ENCODE data around the gene COL20A1. TPM values are rescaled to one million over a fixed set of nuclear protein-coding genes. Genes with fewer than 3 reads are reported as not detected.
A peak's percentile ranks its signal among the peaks of the same experiment; 100 is the strongest.

The COL20A1 gene
- polyA plus RNA-seq, 2 of the 4 experiments (the other 2 are of a cell fraction): 0.21 to 0.93 TPM

DNA sequence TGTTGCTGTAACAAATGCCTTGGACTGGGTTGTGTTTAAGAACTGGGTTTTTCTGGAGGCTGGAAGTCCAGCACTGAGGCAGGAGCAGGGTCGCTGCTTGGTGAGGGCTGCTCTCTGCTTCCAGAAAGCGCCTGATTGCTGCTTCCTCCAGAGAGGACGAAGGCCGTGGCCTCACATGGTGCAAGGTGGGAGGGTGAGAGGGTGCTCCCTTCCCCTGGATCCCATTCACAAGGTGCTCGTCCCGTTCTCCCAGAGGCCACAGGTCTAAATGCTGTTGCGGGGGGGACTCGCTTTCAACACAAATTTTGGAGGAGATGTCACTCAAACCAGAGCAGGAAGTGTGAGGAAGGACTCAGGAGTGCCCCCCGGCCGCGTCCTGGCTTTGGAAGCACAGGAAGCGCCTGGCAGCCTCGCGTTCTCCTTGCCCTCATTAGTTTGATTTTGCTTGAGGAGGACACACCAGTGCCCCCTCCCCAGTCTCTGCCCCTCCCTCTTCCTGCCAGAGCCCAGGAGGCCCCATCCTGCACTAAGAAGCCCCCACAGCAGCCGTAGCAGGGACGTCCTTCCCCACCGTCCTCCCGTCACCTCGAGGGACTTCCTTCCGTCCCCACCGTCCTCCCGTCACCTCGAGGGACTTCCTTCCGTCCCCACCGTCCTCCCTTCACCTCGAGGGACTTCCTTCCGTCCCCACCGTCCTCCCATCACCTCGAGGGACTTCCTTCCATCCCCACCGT lies 31.0 kb upstream of the COL20A1 start:
- no peak for FAIRE-seq
- TF ChIP-seq NFE2L2 (conservative IDR thresholded peaks at IDR 0.05; ENCODE audit: low read length) (no peak), FOXS1 (CRISPR knock-in tag; IDR thresholded peaks at IDR 0.05) (no peak), RFX5 (IDR thresholded peaks at IDR 0.05) (no peak), EHF (CRISPR knock-in tag; IDR thresholded peaks at IDR 0.05) (no peak), JUNB (IDR thresholded peaks at IDR 0.05) (no peak), SMC3 (IDR thresholded peaks at IDR 0.05) (no peak), NR3C1 (IDR thresholded peaks at IDR 0.05) (no peak), MAFK (IDR thresholded peaks at IDR 0.05; ENCODE audit: partially characterized antibody) (no peak)
- TF ChIP-seq, protein P1, sequence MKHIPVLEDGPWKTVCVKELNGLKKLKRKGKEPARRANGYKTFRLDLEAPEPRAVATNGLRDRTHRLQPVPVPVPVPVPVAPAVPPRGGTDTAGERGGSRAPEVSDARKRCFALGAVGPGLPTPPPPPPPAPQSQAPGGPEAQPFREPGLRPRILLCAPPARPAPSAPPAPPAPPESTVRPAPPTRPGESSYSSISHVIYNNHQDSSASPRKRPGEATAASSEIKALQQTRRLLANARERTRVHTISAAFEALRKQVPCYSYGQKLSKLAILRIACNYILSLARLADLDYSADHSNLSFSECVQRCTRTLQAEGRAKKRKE (CRISPR knock-in tag; IDR thresholded peaks at IDR 0.05; ENCODE audit: low read depth): no peak
- H3K27ac ChIP-seq: peak overlapping the region in 1 of 2 experiments; percentile 53; a peak in 2 of 6 replicates
- H3K4me1 ChIP-seq: peaks cover 12% of the 10 kb centered on the region; the same call in 1 of the 3 replicates
- H3K4me3 ChIP-seq: no peak overlapping the region
- 76% methylated on average over 30 of the region's 30 CpGs for WGBS (ENCODE audit: missing lambda C conversion rate)
- no peaks in the 10 kb centered on the region for H3K9me3 ChIP-seq
- ChIA-PET POLR2A (no interaction called here), CTCF (interaction anchor here (4.4 kb wide), 1 partner anchor 38 kb away, joined by 48 read pairs; no protein-coding TSS in a partner anchor)
- ATAC-seq: no peak
- no peak for DNase-seq (ENCODE audit: low read depth in 1 of 2, low spot score in 1 of 2)
- H3K4me2 ChIP-seq: no peak overlapping the region

DNA sequence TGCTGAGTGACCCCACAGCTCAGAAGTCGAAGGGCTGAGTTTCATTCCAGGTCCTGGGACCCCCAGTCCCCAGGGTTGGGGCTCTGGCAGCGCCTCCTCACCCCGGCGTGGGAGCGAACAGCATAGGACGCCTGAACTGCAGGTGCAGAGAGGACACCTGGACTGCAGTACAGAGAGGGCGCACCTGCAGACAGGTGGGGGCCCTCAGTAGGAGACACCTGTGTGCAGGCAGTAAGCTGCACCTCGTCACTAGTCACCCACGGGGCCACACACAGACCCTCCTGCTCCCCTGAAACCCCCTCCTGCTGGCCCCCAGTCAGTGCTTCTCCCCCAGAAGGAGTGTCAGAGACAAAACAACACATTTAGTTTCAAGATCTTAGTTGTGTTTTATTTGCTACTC lies 30.1 kb upstream of the COL20A1 start:
- POLR2A ChIA-PET: no interaction called here
- H3K27ac ChIP-seq: no peak overlapping the region
- no peak for TF ChIP-seq MYC (IDR thresholded peaks at IDR 0.05; ENCODE audit: borderline replicate concordance, low read length)
- no peak for TF ChIP-seq SREBF2 (IDR thresholded peaks at IDR 0.05)
- no peak for TF ChIP-seq ZNF302 (CRISPR knock-in tag; IDR thresholded peaks at IDR 0.05)
- TF ChIP-seq POLR2A (IDR thresholded peaks at IDR 0.05; ENCODE audit: low read length): no peak
- TF ChIP-seq EHF (CRISPR knock-in tag; IDR thresholded peaks at IDR 0.05): no peak
- no peak for TF ChIP-seq MAZ (IDR thresholded peaks at IDR 0.05; ENCODE audit: borderline replicate concordance, low read depth, low read length)
- TF ChIP-seq, protein P2, sequence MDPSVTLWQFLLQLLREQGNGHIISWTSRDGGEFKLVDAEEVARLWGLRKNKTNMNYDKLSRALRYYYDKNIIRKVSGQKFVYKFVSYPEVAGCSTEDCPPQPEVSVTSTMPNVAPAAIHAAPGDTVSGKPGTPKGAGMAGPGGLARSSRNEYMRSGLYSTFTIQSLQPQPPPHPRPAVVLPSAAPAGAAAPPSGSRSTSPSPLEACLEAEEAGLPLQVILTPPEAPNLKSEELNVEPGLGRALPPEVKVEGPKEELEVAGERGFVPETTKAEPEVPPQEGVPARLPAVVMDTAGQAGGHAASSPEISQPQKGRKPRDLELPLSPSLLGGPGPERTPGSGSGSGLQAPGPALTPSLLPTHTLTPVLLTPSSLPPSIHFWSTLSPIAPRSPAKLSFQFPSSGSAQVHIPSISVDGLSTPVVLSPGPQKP (IDR thresholded peaks at IDR 0.05; ENCODE audit: low read depth, low read length): no peak
- no peak for TF ChIP-seq TFCP2L1 (CRISPR knock-in tag; IDR thresholded peaks at IDR 0.05)
- no peak for TF ChIP-seq EP300 (IDR thresholded peaks at IDR 0.05)
- TF ChIP-seq HEYL (CRISPR knock-in tag; IDR thresholded peaks at IDR 0.05): no peak
- no peak overlapping the region for H3K4me2 ChIP-seq
- no peak for ATAC-seq
- DNase-seq (ENCODE audit: low read depth in 1 of 2, low spot score in 1 of 2): no peak
- FAIRE-seq: no peak
- CTCF ChIA-PET: interaction anchor here (1.0 to 3.7 kb wide), 2 partner anchors 39 to 290 kb away, joined by 3 to 22 read pairs; no protein-coding TSS in a partner anchor
- no peaks in the 10 kb centered on the region for H3K9me3 ChIP-seq
- 68% methylated on average over 9 of the region's 9 CpGs for WGBS (ENCODE audit: missing lambda C conversion rate)
- H3K4me3 ChIP-seq: no peak overlapping the region
- peaks cover 12% of the 10 kb centered on the region; the same call in 1 of the 3 replicates for H3K4me1 ChIP-seq

DNA sequence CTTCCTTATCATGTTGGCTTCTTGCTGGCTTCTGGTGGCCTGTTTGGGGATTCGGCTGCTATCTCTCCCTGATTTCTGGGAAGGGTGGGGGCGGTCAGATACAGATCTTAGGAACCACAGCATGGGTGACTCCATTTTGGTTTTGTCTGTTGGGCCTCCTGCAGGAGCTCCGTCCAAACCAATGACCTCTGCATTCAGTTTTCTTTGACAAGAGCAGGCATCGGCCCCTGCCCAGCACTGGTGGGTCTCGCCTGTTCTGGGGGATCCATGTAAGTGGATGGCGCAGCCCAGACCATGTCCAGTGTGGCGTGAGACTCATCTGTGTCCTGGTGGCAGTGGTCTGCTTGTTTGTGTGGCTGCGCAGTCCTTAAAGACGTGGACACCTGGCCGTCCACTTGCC lies 29.0 kb upstream of the COL20A1 start:
- TF ChIP-seq CHD2 (IDR thresholded peaks at IDR 0.05; ENCODE audit: low read length, partially characterized antibody): no peak
- TF ChIP-seq, protein P1 (CRISPR knock-in tag; IDR thresholded peaks at IDR 0.05; ENCODE audit: low read depth): no peak
- no peak for TF ChIP-seq EHMT2 (IDR thresholded peaks at IDR 0.05; ENCODE audit: low read depth)
- TF ChIP-seq, protein P3, sequence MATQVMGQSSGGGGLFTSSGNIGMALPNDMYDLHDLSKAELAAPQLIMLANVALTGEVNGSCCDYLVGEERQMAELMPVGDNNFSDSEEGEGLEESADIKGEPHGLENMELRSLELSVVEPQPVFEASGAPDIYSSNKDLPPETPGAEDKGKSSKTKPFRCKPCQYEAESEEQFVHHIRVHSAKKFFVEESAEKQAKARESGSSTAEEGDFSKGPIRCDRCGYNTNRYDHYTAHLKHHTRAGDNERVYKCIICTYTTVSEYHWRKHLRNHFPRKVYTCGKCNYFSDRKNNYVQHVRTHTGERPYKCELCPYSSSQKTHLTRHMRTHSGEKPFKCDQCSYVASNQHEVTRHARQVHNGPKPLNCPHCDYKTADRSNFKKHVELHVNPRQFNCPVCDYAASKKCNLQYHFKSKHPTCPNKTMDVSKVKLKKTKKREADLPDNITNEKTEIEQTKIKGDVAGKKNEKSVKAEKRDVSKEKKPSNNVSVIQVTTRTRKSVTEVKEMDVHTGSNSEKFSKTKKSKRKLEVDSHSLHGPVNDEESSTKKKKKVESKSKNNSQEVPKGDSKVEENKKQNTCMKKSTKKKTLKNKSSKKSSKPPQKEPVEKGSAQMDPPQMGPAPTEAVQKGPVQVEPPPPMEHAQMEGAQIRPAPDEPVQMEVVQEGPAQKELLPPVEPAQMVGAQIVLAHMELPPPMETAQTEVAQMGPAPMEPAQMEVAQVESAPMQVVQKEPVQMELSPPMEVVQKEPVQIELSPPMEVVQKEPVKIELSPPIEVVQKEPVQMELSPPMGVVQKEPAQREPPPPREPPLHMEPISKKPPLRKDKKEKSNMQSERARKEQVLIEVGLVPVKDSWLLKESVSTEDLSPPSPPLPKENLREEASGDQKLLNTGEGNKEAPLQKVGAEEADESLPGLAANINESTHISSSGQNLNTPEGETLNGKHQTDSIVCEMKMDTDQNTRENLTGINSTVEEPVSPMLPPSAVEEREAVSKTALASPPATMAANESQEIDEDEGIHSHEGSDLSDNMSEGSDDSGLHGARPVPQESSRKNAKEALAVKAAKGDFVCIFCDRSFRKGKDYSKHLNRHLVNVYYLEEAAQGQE (IDR thresholded peaks at IDR 0.05): no peak
- no peak for TF ChIP-seq FOSB (CRISPR knock-in tag; IDR thresholded peaks at IDR 0.05)
- TF ChIP-seq EP300 (IDR thresholded peaks at IDR 0.05): no peak
- TF ChIP-seq TFCP2L1 (CRISPR knock-in tag; IDR thresholded peaks at IDR 0.05): no peak
- TF ChIP-seq ZC3H11A (IDR thresholded peaks at IDR 0.05): no peak
- no peak for ATAC-seq
- no peak for DNase-seq (ENCODE audit: low read depth in 1 of 2, low spot score in 1 of 2)
- ChIA-PET CTCF (interaction anchor here (1.0 to 3.7 kb wide), 2 partner anchors 40 to 291 kb away, joined by 3 to 22 read pairs; no protein-coding TSS in a partner anchor), POLR2A (interaction anchor here (0.6 kb wide), 1 partner anchor 175 kb away, joined by 3 read pairs; no protein-coding TSS in a partner anchor)
- H3K27ac ChIP-seq: peak overlapping the region in 1 of 2 experiments; percentile 3; a peak in 1 of 6 replicates
- H3K9me3 ChIP-seq: no peaks in the 10 kb centered on the region
- 80% methylated on average over 9 of the region's 10 CpGs for WGBS (ENCODE audit: missing lambda C conversion rate)
- no peak for FAIRE-seq
- no peak overlapping the region for H3K4me2 ChIP-seq
- no peak overlapping the region for H3K4me3 ChIP-seq
- H3K4me1 ChIP-seq: peaks cover 12% of the 10 kb centered on the region; the same call in 1 of the 3 replicates

Data from A549 (cell line).